HG03097 (cell line): ENCODE results near the gene OSCAR.

Experiments used
- ATAC-seq: cut with Tn5 transposase; IDR thresholded peaks from one replicate; pipeline ENCODE4 v1.9.1; 2021; ENCODE audit not compliant: unreplicated experiment, low FRiP score

Gene OSCAR, protein sequence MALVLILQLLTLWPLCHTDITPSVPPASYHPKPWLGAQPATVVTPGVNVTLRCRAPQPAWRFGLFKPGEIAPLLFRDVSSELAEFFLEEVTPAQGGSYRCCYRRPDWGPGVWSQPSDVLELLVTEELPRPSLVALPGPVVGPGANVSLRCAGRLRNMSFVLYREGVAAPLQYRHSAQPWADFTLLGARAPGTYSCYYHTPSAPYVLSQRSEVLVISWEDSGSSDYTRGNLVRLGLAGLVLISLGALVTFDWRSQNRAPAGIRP

DNA sequence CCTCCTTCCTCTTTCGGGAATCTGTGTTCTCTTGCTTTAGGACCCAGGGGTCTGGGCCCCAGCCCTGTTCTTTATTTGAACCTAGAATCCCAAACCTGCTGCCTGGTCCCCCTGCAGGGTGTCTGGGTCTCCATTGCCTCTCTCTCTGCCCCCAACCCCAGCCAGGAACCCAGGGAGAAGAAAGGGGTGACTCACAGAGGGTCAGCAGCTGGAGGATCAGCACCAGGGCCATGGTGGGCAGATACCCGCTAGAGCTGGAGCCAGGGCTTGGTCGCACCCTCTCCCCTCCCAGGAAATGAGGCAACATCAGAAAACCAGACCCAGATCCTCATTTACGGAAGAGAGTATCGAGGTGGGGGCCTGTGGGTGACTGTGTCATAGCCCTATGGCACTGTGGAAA is at the start of gene OSCAR:
TSS of gene OSCAR (minus strand) at position 243 of the 400 bp plus-strand sequence. CDS start at position 232, 11 bp downstream.
- ATAC-seq: no peak

- ATAC-seq: no peak
These were observed 48.6 kb upstream of the OSCAR start for GRCh38 chr19:54149021-54149812.

GRCh38 chr19:54148158-54148557 is 47.6 kb upstream of the OSCAR start:
- no peak for ATAC-seq

DNA sequence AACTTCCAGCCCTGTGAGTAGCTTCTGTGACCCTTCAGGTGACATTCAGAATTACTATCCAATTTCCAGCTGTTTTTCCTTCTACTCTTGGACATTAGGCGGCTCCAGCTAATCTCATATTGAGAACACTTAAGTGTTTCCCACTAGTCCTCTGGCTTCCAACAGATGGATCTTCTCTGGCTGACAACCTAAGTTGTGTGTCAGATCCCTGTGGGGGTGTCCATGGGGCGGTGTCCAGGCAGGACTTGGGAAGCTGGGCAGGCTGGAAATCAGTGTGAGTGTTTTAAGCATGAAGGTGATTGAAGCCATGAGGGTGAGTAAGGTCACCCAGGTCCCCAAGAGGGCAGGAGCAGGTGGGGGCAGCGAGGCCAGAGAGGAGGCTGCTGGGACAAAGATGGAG is 47.1 kb upstream of the OSCAR start:
- no peak for ATAC-seq

GRCh38 chr19:54145541-54146158 is 45.0 kb upstream of the OSCAR start:
- ATAC-seq: no peak

GRCh38 chr19:54142166-54142780 is 41.7 kb upstream of the OSCAR start:
- no peak for ATAC-seq

GRCh38 chr19:54141356-54141755 is 40.8 kb upstream of the OSCAR start:
- no peak for ATAC-seq

GRCh38 chr19:54138489-54139256 is 38.1 kb upstream of the OSCAR start:
- no peak for ATAC-seq

DNA sequence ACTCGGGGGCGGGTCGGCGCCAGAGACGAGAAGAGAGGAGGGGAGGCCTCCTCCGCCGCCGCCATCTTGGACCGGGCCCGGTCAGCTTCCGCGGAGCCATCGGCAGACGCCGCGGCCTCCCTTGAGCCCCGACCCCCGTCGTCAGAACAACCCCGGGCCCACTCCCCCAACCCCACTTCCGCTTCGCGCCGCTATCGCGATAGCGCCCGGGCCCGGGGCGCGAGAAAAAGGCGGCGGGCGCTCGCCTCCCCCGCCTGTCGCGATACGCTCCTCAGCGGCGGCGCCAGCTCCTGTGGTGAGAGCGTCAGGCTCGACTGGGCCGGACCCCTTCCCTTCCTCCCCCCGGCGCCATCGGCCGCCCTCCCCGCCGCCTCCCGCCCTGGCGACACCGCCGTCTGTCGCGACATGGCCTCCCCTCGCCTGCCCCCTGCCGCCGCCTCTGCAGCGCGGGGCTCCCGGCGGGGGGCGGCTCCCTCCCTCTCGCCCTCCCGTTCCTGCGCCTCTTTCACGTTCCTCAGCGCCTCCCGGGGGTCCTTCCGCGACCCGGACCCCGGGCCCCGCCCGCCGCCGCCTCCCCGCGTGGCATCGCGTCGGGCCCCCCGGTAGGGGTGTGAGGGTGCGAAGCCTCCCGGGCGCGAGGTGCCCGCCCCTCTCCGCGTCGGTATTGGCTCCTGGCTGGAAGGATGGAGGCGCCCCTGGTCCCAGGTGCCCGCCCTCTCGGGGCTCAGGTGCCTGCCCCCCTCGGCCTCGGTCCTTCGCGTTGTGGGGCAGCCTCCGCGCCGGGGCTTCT is 37.3 kb upstream of the OSCAR start, which contains the start of gene CNOT3:
TSS of gene CNOT3 (plus strand) at position 64 of the 790 bp plus-strand sequence. CDS start 5,217 bp downstream, outside the sequence.
- ATAC-seq: no peak

- ATAC-seq: peak; percentile 79
These were observed 36.5 kb upstream of the OSCAR start for GRCh38 chr19:54136864-54137698.

DNA sequence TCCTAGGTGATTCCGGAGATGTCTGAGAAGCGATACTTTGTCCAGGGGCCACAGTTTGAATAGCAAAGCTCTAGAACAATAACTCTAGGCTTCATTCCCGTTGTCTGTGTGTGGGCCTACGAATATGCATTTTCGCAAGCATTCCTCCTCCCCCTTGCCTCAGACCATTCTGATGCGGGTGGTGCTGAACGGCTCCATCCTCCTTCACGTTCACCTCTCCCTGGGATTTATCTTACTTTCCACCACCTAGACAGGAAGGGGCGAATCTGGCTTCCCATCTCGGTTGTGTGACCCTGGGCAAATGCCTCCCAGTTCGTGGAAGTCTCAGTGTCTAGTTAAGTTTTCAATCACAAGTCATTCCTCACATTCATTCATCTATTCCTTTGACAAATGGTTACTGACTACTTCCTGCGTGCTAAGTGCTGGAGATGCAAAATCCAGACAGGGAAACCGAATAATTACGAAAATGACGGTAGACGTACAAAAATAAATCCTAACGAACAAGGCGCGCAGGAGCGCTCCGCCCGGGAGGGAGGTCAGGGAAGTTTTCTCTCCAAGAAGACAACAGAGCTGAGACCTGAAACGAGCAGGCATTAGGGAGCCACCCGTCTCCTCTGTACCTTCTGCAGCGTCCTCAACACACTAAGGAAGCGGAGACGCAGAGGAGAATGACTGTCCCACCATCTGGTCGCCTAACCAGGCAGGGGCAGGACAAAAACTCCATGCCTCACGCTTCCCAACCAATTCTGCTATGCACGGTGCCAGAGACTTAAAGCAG is 35.7 kb upstream of the OSCAR start:
- no peak for ATAC-seq

- ATAC-seq: no peak
These were observed 33.5 kb upstream of the OSCAR start for GRCh38 chr19:54133957-54134590.

GRCh38 chr19:54133312-54133956 is 32.8 kb upstream of the OSCAR start:
- no peak for ATAC-seq

DNA sequence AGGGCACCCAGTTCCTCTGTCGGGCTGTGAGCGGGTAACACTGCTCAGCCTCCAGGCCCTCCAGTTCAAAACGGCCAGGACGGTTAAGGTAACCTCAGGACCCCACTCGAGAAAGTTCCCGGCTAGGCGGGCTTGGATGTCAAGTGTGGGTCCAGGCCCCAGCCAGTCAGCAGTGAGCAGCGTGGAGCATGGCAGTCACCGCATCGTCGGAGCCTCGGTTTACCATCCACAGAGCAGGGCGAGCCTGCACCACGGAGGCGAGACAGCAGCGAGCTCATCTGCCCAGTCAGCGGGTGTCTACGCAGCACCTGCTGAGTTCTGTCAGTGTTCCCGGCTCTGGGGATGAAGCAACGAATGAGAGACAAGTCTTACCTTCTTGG is 29.0 kb upstream of the OSCAR start:
- no peak for ATAC-seq

DNA sequence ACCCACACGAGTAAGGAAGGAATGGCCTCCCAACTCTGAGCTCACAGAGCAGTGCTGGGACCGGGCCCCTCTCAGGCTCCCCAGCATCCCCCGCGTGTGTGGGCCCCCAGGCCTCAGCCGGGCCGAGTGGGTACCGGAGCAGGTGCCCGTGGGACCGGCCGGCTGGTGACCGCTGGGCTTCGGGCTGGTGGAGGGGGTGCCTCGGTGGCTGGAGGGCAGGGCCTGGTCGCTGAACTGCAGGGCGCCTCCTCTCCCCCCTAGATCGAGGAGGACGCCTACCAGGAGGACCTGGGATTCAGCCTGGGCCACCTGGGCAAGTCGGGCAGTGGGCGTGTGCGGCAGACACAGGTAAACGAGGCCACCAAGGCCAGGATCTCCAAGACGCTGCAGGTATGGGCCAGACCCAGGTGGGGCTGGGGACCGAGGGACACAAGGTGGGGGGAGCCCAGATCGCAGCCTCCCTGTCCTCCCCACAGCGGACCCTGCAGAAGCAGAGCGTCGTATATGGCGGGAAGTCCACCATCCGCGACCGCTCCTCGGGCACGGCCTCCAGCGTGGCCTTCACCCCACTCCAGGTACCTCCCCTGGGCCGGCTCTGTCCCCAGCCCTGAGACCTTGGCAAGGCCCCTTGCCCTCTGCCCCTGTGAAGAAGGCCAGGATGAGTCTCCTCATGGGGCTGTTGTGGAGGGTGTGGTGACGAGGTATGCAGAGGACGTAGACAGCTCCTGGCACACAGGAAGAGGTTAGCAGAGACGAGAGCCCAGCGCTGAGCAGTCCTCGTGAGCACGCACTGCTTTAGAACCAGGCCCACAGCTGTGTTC is 28.4 kb upstream of the OSCAR start:
- ATAC-seq: no peak

GRCh38 chr19:54128441-54128725 is 27.8 kb upstream of the OSCAR start:
- ATAC-seq: no peak
